GDM1 (cell line): ENCODE results near the gene PCDHB8.
"Not testable (repeated sequence)": the region's sequence is repeated elsewhere in the genome, so short reads cannot be mapped to it uniquely, and the experiment has no call there.

Experiments used
- DNase-seq: peaks from one replicate; lab custom pipeline; 2025; lab: John Stamatoyannopoulos, UW

PCDHB8 gene

GRCh38 chr5:141184117-141184855, 6.7 kb downstream of the PCDHB8 start:
- DNase-seq: not testable (repeated sequence)

- peak; percentile 46 for DNase-seq
These were observed 9.4 kb downstream of the PCDHB8 start, which contains the start of gene PCDHB9 for GRCh38 chr5:141186897-141187512. PCDHB9 (plus strand) TSS chr5:141187161; CDS start chr5:141187319, 158 bp downstream.

GRCh38 chr5:141188682-141189081, 11.1 kb downstream of the PCDHB8 start:
- DNase-seq: not testable (repeated sequence)

- DNase-seq: not testable (repeated sequence)
These were observed 11.5 kb downstream of the PCDHB8 start for GRCh38 chr5:141189131-141189530.

GRCh38 chr5:141192110-141192725, 14.6 kb downstream of the PCDHB8 start, which contains the start of gene PCDHB10:
PCDHB10 (plus strand) TSS chr5:141192353; CDS start chr5:141192553, 200 bp downstream.
- DNase-seq: peak; percentile 16

- not testable (repeated sequence) for DNase-seq
These were observed 16.7 kb downstream of the PCDHB8 start for GRCh38 chr5:141194332-141194731.

- no peak for DNase-seq
These were observed 18.8 kb downstream of the PCDHB8 start for GRCh38 chr5:141196363-141196762.

- DNase-seq: no peak
These were observed 22.0 kb downstream of the PCDHB8 start, which contains the start of gene PCDHB11 for GRCh38 chr5:141199359-141200235. PCDHB11 (plus strand) TSS chr5:141199627; CDS start chr5:141199775, 148 bp downstream.

GRCh38 chr5:141201126-141201525, 23.5 kb downstream of the PCDHB8 start:
- not testable (repeated sequence) for DNase-seq

GRCh38 chr5:141201646-141202045, 24.1 kb downstream of the PCDHB8 start:
- not testable (repeated sequence) for DNase-seq

GRCh38 chr5:141208478-141208877, 30.9 kb downstream of the PCDHB8 start, which contains the start of gene PCDHB12:
PCDHB12 (plus strand) TSS chr5:141208719; CDS start chr5:141208908, 189 bp downstream.
- DNase-seq: no peak

GRCh38 chr5:141210281-141210680, 32.7 kb downstream of the PCDHB8 start:
- not testable (repeated sequence) for DNase-seq

GRCh38 chr5:141210849-141211248, 33.3 kb downstream of the PCDHB8 start:
- not testable (repeated sequence) for DNase-seq

- not testable (repeated sequence) for DNase-seq
These were observed 36.2 kb downstream of the PCDHB8 start, which contains the start of gene PCDHB13 for GRCh38 chr5:141213656-141214339. PCDHB13 (plus strand) TSS chr5:141213919; CDS start chr5:141214124, 205 bp downstream.

- DNase-seq: not testable (repeated sequence)
These were observed 37.0 kb downstream of the PCDHB8 start for GRCh38 chr5:141214583-141214982.

GRCh38 chr5:141215504-141215903, 37.9 kb downstream of the PCDHB8 start:
- DNase-seq: not testable (repeated sequence)

GRCh38 chr5:141216035-141216434, 38.4 kb downstream of the PCDHB8 start:
- not testable (repeated sequence) for DNase-seq

- DNase-seq: peak; percentile 6
These were observed 45.7 kb downstream of the PCDHB8 start, which contains the start of gene PCDHB14 for GRCh38 chr5:141223112-141223783. PCDHB14 (plus strand) TSS chr5:141223343; CDS start chr5:141223506, 163 bp downstream.

- not testable (repeated sequence) for DNase-seq
These were observed 47.3 kb downstream of the PCDHB8 start for GRCh38 chr5:141224844-141225243.

- DNase-seq: not testable (repeated sequence)
These were observed 47.8 kb downstream of the PCDHB8 start for GRCh38 chr5:141225421-141225820.
